Adrenal gland (tissue), 5 donors: ENCODE data around the gene ZNF384.

ENCODE experiments used
- CTCF ChIP-seq, 6 experiments: fragments of 450-650 bp in 4 of 6; fragments of 200-600 bp in 2 of 6; sonication (generic) in 1 of 6; IDR thresholded peaks; 1 replicate in 5 of 6; 2 replicates in 1 of 6; pipeline versions ENCODE4 v1.5.1 to v1.8.0; 2016 to 2021; ENCODE audit warnings: antibody characterized with exemption in 6 of 6, mild to moderate bottlenecking in 2 of 6, moderate library complexity in 1 of 6
- POLR2A ChIP-seq, 2 donors: fragments of 450-650 bp; IDR thresholded peaks; one replicate each; pipeline ENCODE4 v1.6.1; 2017; ENCODE audit warnings: antibody characterized with exemption in 2 of 2, mild to moderate bottlenecking in 2 of 2, moderate library complexity in 1 of 2
- donor health status: DM: no; HTN: no; CAD: no.

DNA sequence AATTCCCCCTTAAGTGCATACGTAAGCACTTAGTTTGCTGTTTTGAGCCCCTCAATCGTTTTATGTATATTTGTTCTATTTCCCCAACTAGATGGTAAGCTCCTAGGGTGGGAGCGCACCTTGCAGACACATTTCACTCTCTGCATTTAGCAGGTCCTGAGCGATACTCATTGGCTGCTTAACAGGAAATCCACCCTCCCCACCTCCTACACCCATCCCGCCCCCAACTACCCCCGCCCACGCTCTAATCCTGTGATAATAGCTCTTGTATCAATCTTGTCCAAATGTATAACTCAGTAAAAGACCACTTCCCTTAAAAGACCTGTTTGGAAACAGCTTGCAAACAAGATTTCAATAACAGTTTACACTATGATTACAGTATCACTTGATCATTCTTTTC lies 61.6 kb downstream of the ZNF384 start:
- TF ChIP-seq POLR2A (IDR thresholded peaks at IDR 0.05) (no peak), CTCF (IDR thresholded peaks at IDR 0.05) (no peak)
